Measurements from ENCODE around the gene PTPRN2.

DNA sequence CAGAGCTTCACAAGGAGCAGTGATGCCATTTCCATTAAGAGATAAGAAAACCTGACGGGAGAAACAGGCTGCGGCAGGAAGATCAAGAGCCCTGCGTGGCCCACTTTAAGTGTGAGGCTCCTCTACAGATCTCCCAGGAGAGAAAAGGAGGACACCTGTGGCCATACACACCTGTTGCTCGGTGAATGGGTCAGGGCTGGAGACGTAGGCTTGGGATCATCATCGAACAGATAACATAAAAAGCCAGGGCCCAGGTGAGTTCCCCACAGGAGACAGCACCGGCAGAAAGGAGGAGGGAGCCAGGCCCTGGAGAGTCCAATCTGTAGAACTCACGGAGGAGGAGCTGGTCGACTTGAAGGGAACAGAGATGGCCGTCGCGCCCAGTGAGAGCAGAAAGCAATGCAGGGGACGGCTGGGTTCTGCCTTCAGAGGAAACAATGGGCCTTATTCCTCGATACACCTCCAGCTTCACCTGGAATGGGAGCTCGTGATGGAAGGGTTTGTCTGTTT lies 694.0 kb downstream of the PTPRN2 start:
- TF ChIP-seq CTCF (IDR thresholded peaks at IDR 0.05), result no peak
- no peak for TF ChIP-seq POLR2A (IDR thresholded peaks at IDR 0.05)

Measured in sigmoid colon (tissue), 3 donors.